HG03159 (cell line): ENCODE results near the gene CDH13.

Experiments used
- ATAC-seq: cut with Tn5 transposase; IDR thresholded peaks from one replicate; pipeline ENCODE4 v1.9.1; 2021; ENCODE audit warnings: mild to moderate bottlenecking, moderate library complexity; ENCODE audit not compliant: unreplicated experiment

The CDH13 gene

DNA sequence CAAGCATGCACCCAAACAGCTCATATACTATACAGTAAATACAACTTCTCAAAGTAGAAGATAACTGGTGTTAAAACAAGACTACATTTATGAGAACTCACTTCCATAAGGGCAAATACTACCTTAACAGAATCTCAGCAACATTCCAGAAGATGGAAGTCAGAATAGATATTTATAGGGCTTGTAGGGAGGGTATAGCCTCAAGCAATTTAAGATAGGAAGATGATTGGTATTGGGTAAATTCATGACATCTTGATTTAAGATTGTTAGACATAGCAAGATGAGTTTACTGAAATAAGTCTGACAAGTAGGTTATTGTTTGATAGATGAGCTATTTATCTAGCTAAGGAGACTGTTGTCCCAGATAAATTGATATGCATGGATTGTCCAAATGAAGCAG is 250.2 kb downstream of the CDH13 start:
- ATAC-seq = no peak

DNA sequence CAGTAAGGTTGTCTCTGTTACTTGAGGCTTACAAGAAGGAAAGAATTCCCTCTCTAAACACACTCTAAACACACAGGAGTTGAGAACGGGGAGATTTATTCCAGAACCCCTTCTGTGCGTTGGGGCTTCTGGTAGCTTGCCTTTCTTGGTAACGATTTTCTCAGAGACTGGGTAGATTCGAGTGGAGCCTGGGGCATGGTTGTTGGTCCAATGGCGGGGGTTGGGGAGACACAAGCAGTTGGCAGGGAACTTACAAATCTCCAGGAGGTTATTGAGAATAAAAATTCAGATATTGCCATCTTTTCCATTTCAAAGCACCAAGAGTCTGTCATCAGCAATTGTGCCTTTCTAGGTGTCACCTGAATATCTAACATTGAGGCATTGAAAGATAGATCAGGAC is 251.7 kb downstream of the CDH13 start:
- ATAC-seq = no peak

DNA sequence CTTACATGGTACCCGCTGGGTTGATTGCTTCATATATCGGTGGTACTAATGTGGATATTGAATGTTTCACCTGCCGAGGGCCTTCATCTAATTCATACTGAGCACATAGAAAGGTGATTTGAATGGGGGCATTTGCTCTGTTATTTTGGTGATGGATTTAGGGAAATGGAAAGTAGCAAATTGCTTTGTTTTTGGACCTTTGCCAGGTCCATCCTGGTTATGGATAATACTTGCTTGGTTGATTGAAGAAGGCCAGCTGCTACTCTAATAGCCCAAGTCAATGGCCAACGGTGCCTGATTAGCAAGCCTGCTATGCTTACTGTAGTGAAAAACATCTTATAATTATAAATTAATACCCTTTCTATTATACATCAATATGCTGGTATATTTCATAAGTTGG is 253.6 kb downstream of the CDH13 start:
- no peak for ATAC-seq

DNA sequence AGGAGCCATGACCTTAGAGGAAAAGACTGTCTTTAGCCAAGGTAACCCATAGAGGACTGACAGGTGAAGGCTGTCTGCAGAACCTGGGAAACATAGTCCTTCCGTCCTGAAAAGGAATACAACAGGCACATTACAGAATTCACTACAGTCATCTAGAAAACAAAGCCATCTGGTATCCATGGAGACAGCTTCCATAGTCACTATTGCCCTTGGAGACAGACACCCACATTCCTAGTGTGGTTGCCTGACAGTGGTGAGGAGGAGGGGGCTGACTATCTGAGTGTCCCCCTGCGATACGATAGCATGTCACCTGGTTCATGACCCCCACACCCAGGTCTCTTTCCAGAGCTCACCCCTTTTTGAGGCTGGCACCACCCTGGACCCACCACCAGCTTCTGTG is 254.7 kb downstream of the CDH13 start:
- no peak for ATAC-seq

DNA sequence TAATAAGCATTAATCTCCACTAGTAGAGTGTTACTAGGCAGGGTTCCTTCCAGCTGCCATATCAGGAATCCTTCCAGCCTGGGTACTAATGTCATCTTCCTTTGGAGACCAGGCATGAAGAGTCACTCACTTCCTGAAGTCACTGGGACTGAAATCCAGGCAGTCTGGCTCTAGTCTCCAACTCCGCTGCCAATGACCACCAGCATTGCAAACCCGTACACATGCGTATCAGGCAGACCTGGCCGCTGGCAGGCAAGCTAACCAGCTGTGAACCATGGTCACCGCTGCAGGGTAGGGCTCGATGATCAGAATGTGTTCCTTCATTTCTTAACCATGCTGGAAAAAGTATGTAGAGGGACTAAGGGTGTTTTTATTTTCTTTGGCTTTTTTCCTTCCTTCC is 255.5 kb downstream of the CDH13 start:
- ATAC-seq = no peak

DNA sequence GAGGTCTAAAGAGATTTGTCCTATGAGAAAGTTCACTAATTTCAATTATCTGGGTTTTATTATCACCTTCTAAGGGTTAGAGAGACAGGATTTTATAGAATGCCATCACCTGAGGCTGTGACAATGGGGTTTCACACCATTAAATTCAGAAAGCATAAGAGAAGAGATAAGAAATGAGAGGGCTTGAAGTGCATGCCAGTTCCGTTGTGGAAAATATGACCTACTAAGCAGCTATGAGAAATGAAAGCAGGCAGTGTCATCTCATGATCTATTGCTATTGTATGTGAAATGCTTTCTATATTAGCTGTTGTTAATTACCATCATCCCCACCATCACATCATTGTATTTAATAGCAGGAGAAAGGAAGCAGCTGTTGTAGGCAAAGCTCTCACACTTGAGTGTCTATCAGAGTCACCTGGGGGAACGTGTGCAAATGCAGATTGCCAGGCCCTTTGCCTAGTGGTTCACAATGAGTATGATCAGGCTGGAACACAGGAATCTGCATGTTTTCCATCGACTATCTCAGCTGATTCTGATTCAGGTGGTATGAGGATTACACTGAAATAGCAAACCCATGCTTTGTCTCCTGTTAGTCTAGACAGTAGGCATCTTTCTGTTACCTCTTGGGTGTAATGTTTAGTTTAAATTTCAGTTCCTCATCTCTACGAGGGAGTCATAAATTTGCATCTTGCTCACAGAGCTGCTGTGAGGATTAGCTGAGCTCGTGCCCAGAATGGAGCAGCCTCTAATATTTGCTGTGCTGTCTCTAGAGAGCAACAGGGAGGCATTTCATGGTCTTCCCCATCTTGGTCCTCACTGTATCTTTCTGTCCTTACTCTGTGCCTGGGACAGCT is 256.4 kb downstream of the CDH13 start:
- peak; percentile 87 for ATAC-seq

DNA sequence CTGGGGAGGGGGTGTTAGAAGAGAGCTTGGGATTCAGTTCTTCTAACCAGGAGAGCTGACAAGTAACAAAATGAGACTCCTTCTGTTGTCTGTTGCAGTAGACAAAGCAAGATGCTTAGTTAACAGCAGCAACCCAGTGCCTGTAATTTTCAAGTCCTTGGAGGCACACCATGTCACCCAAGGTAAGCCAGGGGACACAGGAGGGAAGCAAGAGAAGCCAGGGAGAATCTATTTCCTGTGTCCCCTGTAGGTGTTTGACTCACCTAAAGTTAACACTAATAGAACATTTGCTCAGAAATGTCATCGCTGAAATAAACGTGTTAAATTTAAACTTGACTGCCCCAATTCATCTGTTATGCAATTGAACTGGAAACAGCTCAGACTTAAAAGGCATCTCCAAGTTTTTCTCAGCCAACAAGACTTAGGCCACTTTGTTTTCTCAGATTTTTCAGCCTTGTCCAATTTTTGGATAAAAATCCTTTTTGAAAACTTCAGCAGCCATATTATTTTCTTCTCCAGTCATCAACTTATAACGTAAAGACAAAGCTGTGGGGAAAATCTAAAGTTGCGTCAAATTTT is 257.6 kb downstream of the CDH13 start:
- ATAC-seq = no peak

DNA sequence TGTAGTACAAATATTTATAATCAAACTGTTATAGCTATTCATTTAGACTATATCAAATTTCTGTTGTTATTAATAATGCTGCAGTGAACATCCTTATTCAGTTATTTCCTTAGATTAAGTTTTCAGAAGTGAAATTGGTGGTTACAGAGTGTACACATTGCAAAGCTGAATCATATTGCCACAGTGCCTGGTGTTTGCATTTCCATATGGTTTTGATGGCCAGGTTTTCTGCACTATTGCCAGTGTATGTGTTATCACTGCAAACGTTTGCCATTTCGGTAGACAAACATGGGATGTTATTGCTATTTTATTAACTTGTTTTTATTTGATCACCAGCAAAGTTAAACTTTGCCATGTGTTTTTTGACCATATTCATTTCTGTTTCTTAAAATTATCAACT is 259.4 kb downstream of the CDH13 start:
- no peak for ATAC-seq

DNA sequence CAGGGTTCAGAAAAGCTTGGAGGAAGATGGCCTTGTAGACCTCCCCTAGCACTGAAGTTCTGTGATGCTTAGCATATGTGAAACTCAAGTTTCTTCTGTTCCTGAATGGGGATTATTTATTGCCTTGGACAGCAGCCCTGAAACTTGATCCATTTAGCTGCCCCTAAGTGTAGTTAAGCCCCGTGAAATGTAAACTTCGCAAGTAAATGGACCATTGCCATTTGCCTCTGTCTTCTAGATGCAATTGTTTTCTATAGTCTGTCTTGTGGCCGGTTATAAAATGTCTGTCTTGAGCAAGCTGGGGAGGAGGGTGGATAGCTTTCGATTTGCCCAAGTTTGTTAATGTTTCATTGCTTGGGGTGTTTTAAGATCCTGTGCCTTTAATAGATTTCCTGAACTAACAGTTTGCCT is 261.8 kb downstream of the CDH13 start:
- no peak for ATAC-seq

DNA sequence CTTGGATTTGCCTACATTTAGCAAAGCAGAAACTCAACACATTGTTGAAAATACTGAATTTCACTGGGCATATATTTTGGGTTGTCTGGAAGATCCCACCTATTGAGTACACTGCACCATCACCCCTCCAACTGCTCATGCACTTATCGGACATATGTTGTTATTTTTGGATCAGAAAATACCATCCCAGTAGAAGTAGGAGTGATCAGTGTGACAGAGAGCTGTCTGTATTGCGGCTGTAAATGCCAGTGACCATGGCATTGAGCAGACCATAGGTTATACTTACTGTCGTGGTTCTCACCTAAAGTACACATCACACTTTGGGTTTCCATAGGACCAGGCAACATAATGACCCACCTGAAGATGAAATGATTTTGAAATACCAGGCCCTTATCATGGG is 264.7 kb downstream of the CDH13 start:
- no peak for ATAC-seq

DNA sequence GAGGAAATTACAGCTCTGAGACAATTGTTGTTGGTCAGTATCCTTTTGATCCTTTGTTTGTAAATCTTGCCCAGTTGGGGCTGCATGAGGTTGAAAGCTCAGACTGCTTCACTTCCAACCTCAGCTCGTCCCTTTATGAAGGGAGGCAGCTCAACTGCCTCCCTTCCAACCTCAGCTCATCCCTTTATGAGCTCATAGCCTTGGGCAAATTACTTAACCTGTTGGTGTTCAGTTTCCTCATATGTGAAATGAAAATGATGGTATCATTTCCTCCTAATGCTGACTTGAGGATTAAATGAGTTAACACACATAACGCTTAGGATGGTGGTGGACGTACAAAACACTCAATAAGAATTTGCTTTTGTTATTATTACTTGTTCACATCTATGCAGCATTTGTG is 265.1 kb downstream of the CDH13 start:
- ATAC-seq = no peak

DNA sequence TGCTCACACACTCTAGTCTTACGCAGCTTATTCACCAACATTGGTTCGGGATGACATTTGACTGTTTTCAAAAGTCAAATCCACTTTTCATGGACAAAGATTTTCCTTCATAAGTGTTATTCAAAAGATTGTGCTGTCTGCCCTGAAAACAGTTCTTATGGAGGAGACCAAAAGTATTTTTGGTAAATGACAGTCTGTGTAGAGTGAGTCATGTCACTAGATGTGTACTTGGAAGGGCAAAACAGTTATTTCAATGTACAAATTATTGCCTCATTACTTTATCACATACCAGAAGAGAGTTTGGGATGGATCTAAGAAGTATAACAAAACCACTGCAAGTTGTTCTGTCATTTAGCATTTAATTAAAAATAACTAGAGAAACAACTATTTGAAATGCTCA is 265.6 kb downstream of the CDH13 start:
- no peak for ATAC-seq

DNA sequence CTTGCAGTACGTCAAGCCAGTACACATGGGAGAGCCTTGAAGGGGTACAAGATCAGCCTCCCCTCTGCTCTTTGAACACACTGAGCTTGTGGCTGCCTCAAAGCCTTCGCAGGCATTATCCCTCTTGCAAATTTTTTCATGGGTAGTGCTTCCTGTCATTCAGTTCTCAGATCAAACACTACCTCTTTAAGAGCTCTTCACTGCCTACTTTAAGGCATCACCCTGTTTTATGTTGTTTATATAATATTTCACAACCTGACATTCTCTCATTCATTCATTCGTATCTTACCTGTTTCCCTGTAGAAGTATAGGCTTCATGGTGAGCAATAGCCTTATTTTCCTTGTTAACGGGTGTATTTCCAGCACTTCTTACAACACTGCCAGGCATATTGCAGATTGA is 269.1 kb downstream of the CDH13 start:
- ATAC-seq = no peak

DNA sequence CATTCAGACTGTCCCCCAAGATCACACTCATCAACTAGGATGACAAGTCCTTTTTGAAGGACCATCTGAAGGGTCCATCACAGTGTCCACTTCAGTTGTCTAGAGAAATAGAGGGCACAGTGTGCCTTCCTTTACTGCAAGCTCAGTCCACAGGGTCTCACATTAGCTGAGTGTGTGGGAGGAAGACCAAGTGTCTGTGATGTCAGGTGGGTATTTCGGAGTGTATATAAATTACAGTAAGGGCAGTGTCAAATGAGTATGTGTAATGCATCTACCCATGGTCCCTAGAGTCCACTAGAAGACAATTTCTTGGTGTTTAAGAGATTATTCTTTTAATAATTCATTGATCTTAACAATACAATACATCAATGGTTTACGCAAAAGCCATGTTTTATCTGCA is 272.2 kb downstream of the CDH13 start:
- ATAC-seq = no peak

DNA sequence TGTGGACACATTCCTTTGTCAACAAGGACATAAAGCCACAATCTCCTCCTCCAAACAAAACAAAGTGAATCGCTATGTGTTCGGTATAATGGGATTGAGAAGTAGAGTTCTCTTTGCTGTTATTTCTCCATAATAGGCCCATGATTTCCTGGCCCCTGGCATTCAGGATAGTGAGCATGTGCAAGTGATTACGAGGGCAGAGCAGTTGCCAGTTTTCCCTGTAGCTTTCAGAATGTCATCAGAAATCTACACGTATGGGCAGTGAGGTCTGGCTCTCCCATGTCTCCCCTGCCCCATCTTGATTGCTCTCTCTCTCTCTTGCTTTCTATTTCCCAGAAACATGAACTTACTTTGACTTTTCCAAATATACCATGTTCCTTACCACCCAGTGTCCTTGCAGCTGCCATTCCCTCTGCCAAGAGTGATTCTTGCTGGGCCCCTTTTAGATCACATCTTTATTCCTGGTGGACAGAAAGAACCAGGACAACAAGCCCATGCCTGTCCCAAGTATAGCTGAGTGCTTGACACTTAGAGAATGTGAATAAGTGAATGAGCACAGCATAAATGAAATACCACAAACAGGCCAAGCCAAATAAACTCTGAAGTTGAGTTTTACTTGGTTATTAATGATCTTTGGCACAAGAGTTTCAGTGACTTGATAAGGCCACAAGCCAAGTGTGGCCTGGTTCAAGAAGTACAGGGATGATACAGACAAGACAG is 273.1 kb downstream of the CDH13 start:
- ATAC-seq = no peak

DNA sequence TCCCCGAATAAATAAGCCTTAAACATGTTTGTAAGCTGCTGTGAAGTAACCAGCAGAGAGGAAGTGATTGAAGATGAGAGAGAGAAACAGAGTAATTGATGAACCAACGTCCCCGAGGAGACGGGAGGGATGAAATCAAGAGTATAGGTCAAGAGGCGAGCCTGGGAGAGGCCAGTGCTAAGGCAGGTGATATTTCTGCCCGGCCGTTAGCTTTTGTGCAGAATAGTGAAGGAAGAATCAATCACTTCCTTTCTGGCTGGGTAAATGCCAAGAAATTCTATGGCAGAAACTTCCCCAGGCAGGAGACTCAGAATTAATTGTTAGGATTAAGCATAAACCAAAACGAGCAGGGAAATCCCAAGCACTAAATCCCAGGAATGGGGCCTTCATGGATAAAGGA is 273.8 kb downstream of the CDH13 start:
- no peak for ATAC-seq

DNA sequence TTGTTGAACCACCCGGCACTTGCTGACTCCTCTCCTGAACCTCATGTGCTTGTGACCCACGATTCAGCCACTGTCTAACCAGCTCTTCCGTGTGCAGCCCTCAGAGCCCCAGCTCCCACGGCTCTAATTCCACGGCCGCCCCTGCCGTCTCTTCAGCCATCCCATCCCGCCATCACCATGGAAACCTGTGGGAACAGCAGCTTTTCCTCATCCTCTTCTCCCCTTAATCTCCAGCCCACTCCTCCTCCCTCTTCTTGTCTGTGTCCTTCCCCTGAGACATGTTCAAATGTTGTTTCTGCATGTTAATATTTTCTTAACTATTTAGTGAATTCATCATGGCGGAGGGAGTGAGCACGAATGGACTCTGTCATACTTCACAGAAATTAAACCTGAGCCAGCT is 285.2 kb downstream of the CDH13 start:
- no peak for ATAC-seq

DNA sequence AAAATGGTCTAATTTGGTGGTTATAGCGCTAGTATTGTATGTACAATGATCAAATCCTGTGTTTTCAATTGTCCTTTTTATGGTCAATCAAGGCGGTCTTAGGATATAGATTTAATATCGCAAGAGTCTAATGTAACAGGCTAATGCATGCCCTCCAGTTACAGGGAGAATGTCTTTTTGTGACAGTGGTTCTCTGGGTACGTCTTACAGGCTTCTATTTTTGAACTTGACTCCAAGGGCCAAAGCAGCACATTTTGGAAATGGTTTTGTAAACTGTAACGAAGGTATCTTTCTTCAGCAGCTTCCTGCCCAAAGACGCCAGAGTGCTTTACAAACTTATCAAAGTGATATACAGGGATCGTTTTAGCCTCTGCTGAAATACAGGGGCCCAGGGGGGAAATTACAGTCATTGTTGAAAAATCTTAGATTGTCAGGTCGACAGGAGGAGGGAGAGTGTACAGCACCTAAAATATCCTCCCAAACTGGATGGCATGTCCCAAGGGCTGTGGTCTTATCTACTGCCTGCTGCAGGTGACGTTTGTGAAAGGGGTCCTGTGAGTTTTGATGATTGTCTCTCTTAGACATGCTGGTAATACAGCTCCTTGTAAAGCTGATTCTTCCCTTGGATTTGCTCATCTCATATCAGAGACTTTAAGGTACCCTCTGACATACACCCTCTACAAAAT is 288.5 kb downstream of the CDH13 start:
- ATAC-seq = no peak

DNA sequence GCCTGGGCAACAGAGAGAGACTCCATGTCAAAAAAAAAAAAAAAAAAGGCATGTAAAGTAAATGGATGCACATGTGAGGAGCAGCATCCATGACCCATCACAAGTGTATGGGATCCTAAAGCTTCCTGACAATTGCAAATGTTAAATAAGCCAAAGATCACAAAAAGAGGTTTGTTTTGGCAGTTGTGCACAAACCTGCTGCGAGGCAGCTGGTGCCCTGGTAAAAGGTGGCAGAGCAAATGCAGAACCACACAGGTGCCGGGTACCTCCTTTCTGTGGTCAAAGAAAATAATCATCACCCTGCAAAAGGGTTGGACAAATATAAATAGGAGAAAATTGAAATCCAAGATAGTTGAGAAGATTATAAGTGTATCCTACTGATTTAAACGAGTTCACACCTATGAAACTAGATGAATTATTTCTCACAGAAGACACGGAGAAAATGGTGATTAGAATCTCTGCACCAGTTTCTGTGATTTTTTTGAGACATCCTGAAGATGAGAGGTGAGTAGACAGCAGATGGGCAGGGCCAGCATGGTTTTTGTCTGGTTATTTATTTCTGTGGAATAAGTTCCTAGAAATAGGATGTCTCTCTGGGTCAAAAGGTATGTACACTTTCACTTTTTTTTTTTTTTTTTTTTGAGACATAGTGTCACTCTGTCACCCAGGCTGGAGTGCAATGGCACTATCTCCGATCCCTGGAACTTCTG is 291.3 kb downstream of the CDH13 start:
- no peak for ATAC-seq

DNA sequence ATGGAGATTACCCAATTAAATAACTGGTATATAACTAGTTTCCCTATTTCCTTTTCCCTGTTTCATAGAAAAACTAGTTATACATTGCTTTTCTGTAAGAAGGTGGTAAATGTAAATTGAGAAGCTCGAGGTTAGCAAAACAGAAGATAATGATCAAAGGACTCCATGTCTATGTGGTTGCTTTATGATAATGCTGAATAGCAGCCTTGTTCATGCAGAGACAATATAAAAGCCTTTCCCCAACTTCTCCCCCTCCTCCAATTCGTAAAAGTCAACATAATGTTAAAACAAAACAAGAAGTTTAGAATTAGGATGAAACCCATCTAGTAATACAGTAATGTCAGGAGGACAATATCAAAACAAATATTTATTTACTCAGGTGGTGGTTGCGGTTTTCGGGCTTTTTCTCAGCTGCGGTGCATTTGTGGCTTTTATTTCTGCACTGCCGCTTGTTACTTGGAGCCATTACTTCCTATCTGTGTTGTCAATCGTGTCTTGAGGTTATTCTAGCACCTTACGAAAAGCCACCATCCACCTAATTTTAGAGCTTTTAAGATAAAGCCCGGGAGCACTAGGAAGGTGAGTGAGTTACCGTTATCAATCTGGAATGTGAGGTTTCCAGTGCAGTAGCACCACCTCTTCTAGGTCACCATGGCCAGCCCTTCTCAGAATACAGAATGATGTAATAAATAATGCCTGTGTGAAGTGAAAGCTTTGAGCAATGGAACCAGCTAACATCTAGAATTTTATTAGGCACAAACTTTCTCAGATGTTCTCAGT is 297.5 kb downstream of the CDH13 start:
- ATAC-seq = no peak
